Measurements from ENCODE around the gene CDON.

DNA sequence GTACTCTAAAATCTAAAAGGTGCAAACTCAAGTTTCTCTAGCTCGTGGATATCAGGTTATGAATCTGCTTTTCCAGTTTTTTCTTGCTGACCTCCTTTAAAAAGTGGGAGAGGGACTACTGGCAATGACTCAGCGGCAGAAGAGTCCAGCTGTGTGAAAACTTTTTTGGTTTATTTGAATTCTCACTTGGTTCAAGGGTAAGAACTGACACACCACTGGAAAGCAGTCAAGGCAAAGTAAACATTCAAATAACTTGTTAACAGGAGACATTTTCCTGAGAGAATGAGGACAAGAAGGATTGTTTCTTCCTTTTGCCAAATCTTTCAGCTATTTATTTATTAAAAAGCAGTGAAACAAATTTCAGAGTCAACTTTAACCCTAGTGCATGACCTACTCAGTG lies 36.1 kb downstream of the CDON start:
- no peak for TF ChIP-seq POLR2A (IDR thresholded peaks at IDR 0.05)
- TF ChIP-seq POLR2AphosphoS5 (IDR thresholded peaks at IDR 0.05), result no peak
